Heart right ventricle (tissue), 16 donors: ENCODE results near the gene KRTAP5-7. TPM values are rescaled to one million over a fixed set of nuclear protein-coding genes. Genes with fewer than 3 reads are reported as not detected.
"Not testable (repeated sequence)": the region's sequence is repeated elsewhere in the genome, so short reads cannot be mapped to it uniquely, and the experiment has no call there.

Experiments
- ATAC-seq, 8 donors: fragments of 200-7000 bp; cut with Tn5 transposase; one replicate each; pipeline ENCODE4 v1.9.1; 2020; ENCODE audit warnings: mild to moderate bottlenecking in 8 of 8, moderate library complexity in 8 of 8, moderate number of reproducible peaks in 1 of 8
- DNase-seq, 2 donors: peaks; one replicate each; pipeline ENCODE4 v3.0.0-alpha.2; 2020
- H3K27ac ChIP-seq, 10 donors: fragments of 200-600 bp; sonication (generic) in 2 of 10; one replicate each; pipeline versions ENCODE4 v1.5.0 to v1.8.0; 2020 to 2022; ENCODE audit warnings: mild to moderate bottlenecking in 3 of 10
- H3K27me3 ChIP-seq, 7 donors: fragments of 200-600 bp; one replicate each; pipeline ENCODE4 v1.8.0; 2021 to 2022; ENCODE audit warnings: mild to moderate bottlenecking in 2 of 7
- H3K36me3 ChIP-seq, 9 donors: fragments of 200-600 bp; sonication (generic) in 1 of 9; one replicate each; pipeline versions ENCODE4 v1.5.0 to v1.8.0; 2020 to 2022; ENCODE audit warnings: mild to moderate bottlenecking in 2 of 9
- H3K4me1 ChIP-seq, 9 donors: fragments of 200-600 bp; sonication (generic) in 1 of 9; one replicate each; pipeline versions ENCODE4 v1.5.0 to v1.8.0; 2020 to 2022; ENCODE audit warnings: mild to moderate bottlenecking in 4 of 9
- H3K4me3 ChIP-seq, 10 donors: fragments of 200-600 bp; sonication (generic) in 2 of 10; one replicate each; pipeline versions ENCODE4 v1.5.0 to v1.8.0; 2020 to 2022; ENCODE audit warnings: mild to moderate bottlenecking in 7 of 10, moderate library complexity in 2 of 10
- H3K9me3 ChIP-seq, 11 donors: fragments of 200-600 bp in 10 of 11; sonication (generic) in 2 of 11; one replicate each; pipeline versions ENCODE4 v1.5.0 to v1.8.0; 2013 to 2022; ENCODE audit warnings: mild to moderate bottlenecking in 2 of 11, control low read depth in 1 of 11, moderate library complexity in 1 of 11
- CTCF ChIP-seq, 9 donors: fragments of 200-600 bp; sonication (generic) in 2 of 9; IDR thresholded peaks; one replicate each; pipeline versions ENCODE4 v1.5.0 to v1.8.0; 2021 to 2022; ENCODE audit warnings: antibody characterized with exemption in 9 of 9, mild to moderate bottlenecking in 5 of 9, moderate library complexity in 1 of 9
- WGBS, 2 donors: extraction: QIAGEN DNeasy Blood & Tissue Kit; methylation state at CpG; one replicate each; pipeline ENCODE4 v1.1.7; 2013; ENCODE audit warnings: inconsistent platforms in 1 of 2; 5-methylcytosine and 5-hydroxymethylcytosine counted together
- intact Hi-C, 10 donors: fragments of 100-400 bp; cut with DNase I; formaldehyde crosslinking; loops; one replicate each; pipeline versions ENCODE4 v1.11.1 to v1.14.2; 2022
- polyA plus RNA-seq, 2 donors: library from polyadenylated mRNA; stranded (reverse); fragments of 200-250 nt; gene quantifications; one replicate each; pipeline ENCODE4 v1.2.3, GENCODE V29; 2013
- total RNA-seq, 10 donors: library from RNA; stranded (reverse); fragmentation: NEBNext Ultra II Directional in 3 of 10; extraction: Animal tissue kit (Norgen Biotek cat#: 25700) in 3 of 10; gene quantifications; one replicate each; pipeline versions ENCODE4 v1.2.1 to v1.2.4, GENCODE V29; 2021 to 2023
- donor health status: Arrhythmogenic right ventricular cardiomyopathy.
- donor health status: ischemic (EF 13 %, LVEDD 7.1; RV severe dilation, severe dysfunction).
- donor health status: healthy with polysubstance abuse.
- donor health status: DM: no; HTN: yes; CAD: no.
- donor health status: DM: no; HTN: no; CAD: no.
- donor health status: ischemic (EF 25% LVEDD 6.9; RV normal size, moderate dysfunction).
- donor health status: ischemic (EF 25% LVEDD 5.7; RV mildly dilated, moderate dysfunction).
- donor health status: healthy.
- donor health status: DM: yes; HTN: yes; CAD: no.
- donor health status: Ischemic cardiomyopathy.
- donor health status: ischemic (EF 35%, LVEDD 5.7; RV mildly dilated, moderate dysfunction).
- donor health status: nonischemic (EF 11% LVEDD 7.7; RV severe dilation, severe dysfunction).
- donor health status: DM: yes; HTN: yes; CAD: no.
- donor health status: PGD.
- donor health status: ischemic (EF 29% LVEDD 5.4; RV normal size, mild dysfunction).
- donor health status: nonischemic (EF 23%, LVEDD 6.1; RV moderate dilation, normal function).

KRTAP5-7 gene
- total and polyA plus RNA-seq, 12 donors, result 0.01 to 0.20 TPM; not detected in 10

- Histone ChIP-seq H3K27me3 (peaks cover 0 to 5% (median 0%) of the 10 kb centered on the region in 7 donors), H3K36me3 (no peaks in the 10 kb centered on the region), H3K27ac (no peak overlapping the region), H3K4me1 (no peaks in the 10 kb centered on the region), H3K9me3 (peaks cover 0 to 4% (median 0%) of the 10 kb centered on the region in 11 donors), H3K4me3 (no peak overlapping the region)
- WGBS, 2 donors, result 83 to 84% methylated on average over 4 of the region's 4 CpGs
- no peak for TF ChIP-seq CTCF (IDR thresholded peaks at IDR 0.05)
- no peak for ATAC-seq
- DNase-seq, result no peak
- intact Hi-C loops, result no loop called here
These were observed 11.6 kb downstream of the KRTAP5-7 start for GRCh38 chr11:71538666-71538990.

GRCh38 chr11:71539017-71539416 lies 11.9 kb downstream of the KRTAP5-7 start:
- Histone ChIP-seq H3K4me3 (no peak overlapping the region), H3K27ac (no peak overlapping the region), H3K4me1 (no peaks in the 10 kb centered on the region), H3K9me3 (peaks cover 0 to 4% (median 0%) of the 10 kb centered on the region in 11 donors), H3K36me3 (no peaks in the 10 kb centered on the region), H3K27me3 (peaks cover 0 to 5% (median 0%) of the 10 kb centered on the region in 7 donors)
- ATAC-seq, result no peak
- intact Hi-C loops, result no loop called here
- 78 to 81% methylated on average over 11 of the region's 11 CpGs for WGBS, 2 donors
- DNase-seq, result no peak
- no peak for TF ChIP-seq CTCF (IDR thresholded peaks at IDR 0.05)

GRCh38 chr11:71539971-71540370 lies 12.9 kb downstream of the KRTAP5-7 start:
- H3K27ac ChIP-seq, H3K4me1 ChIP-seq, intact Hi-C loops, DNase-seq, H3K9me3 ChIP-seq, ATAC-seq, H3K27me3 ChIP-seq, H3K36me3 ChIP-seq, H3K4me3 ChIP-seq: not testable (repeated sequence)
- 93 to 99% methylated on average over 11 of the region's 11 CpGs for WGBS, 2 donors

GRCh38 chr11:71540521-71541304 lies 13.6 kb downstream of the KRTAP5-7 start:
- intact Hi-C loops, H3K9me3 ChIP-seq, H3K27me3 ChIP-seq, DNase-seq, ATAC-seq, H3K36me3 ChIP-seq, H3K4me3 ChIP-seq, H3K4me1 ChIP-seq, H3K27ac ChIP-seq: not testable (repeated sequence)
- WGBS, 2 donors, result 84 to 87% methylated on average over 9 of the region's 9 CpGs

- no peak for TF ChIP-seq CTCF (IDR thresholded peaks at IDR 0.05)
- Histone ChIP-seq H3K27me3 (peaks cover 0 to 15% (median 0%) of the 10 kb centered on the region in 7 donors), H3K36me3 (no peaks in the 10 kb centered on the region), H3K27ac (no peak overlapping the region), H3K4me1 (no peaks in the 10 kb centered on the region), H3K9me3 (peaks cover 0 to 4% (median 0%) of the 10 kb centered on the region in 11 donors), H3K4me3 (no peak overlapping the region)
- DNase-seq, result no peak
- ATAC-seq, result no peak
- intact Hi-C loops, result no loop called here
- 93% methylated on average over 7 of the region's 7 CpGs for WGBS, 2 donors
These were observed 15.3 kb downstream of the KRTAP5-7 start for GRCh38 chr11:71542382-71542781.
